Measurements from ENCODE around the gene CFP.

The CFP gene

GRCh38 chrX:47649271-47649670, 19.5 kb upstream of the CFP start:
- no peak for TF ChIP-seq CTCF (IDR thresholded peaks at IDR 0.05; ENCODE audit: low read length, missing control alignments)
- peak overlapping the region; percentile 66 for H3K4me3 ChIP-seq (replicated peaks; ENCODE audit: low read depth, low read length)
- no peak for DNase-seq (ENCODE audit: low read depth)

GRCh38 chrX:47648376-47648775, 18.6 kb upstream of the CFP start:
- no peak for DNase-seq (ENCODE audit: low read depth)
- peak overlapping the region; percentile 66 for H3K4me3 ChIP-seq (replicated peaks; ENCODE audit: low read depth, low read length)
- no peak for TF ChIP-seq CTCF (IDR thresholded peaks at IDR 0.05; ENCODE audit: low read length, missing control alignments)

GRCh38 chrX:47646636-47647035, 16.9 kb upstream of the CFP start:
- no peak for DNase-seq (ENCODE audit: low read depth)
- no peak for TF ChIP-seq CTCF (IDR thresholded peaks at IDR 0.05; ENCODE audit: low read length, missing control alignments)
- no peak overlapping the region for H3K4me3 ChIP-seq (replicated peaks; ENCODE audit: low read depth, low read length)

GRCh38 chrX:47645530-47645929, 15.8 kb upstream of the CFP start:
- DNase-seq (ENCODE audit: low read depth) = no peak
- TF ChIP-seq CTCF (IDR thresholded peaks at IDR 0.05; ENCODE audit: low read length, missing control alignments) = no peak
- H3K4me3 ChIP-seq (replicated peaks; ENCODE audit: low read depth, low read length) = no peak overlapping the region

- peak; percentile 63 for DNase-seq (ENCODE audit: low read depth)
- TF ChIP-seq CTCF (IDR thresholded peaks at IDR 0.05; ENCODE audit: low read length, missing control alignments) = peak; percentile 64
These were observed 14.9 kb upstream of the CFP start for GRCh38 chrX:47644557-47645091.

GRCh38 chrX:47643926-47644325, 14.2 kb upstream of the CFP start:
- TF ChIP-seq CTCF (IDR thresholded peaks at IDR 0.05; ENCODE audit: low read length, missing control alignments) = peak; percentile 56
- no peak overlapping the region for H3K4me3 ChIP-seq (replicated peaks; ENCODE audit: low read depth, low read length)
- peak; percentile 66 for DNase-seq (ENCODE audit: low read depth)

More at GRCh38 chrX:47644557-47645091, 14.9 kb upstream of the CFP start:
- H3K4me3 ChIP-seq (replicated peaks; ENCODE audit: low read depth, low read length) = no peak overlapping the region

- TF ChIP-seq CTCF (IDR thresholded peaks at IDR 0.05; ENCODE audit: low read length, missing control alignments) = no peak
- no peak overlapping the region for H3K4me3 ChIP-seq (replicated peaks; ENCODE audit: low read depth, low read length)
- no peak for DNase-seq (ENCODE audit: low read depth)
These were observed 9.1 kb upstream of the CFP start for GRCh38 chrX:47638816-47639215.
